HEK293T (cell line): ENCODE results near the gene ANAPC16.
A peak's percentile ranks its signal among the peaks of the same experiment; 100 is the strongest.

Experiments
- CTCF ChIA-PET: fragments of 350-600 bp; formaldehyde crosslinking; extraction: SDS; loops from one replicate; lab custom pipeline; 2021; ENCODE audit warnings: antibody characterized with exemption, inconsistent platforms; lab: Yijun Ruan, JAX
- POLR2A ChIA-PET: fragments of 350-600 bp; formaldehyde crosslinking; extraction: SDS; loops from one replicate; lab custom pipeline; 2020; ENCODE audit warnings: antibody characterized with exemption, inconsistent platforms; lab: Yijun Ruan, JAX
- DNase-seq: peaks from one replicate; pipeline ENCODE4 v3.0.0; 2012; ENCODE audit warnings: mixed read lengths; ENCODE audit errors: extremely low spot score
- ARNT ChIP-seq: fragments of 450-650 bp; IDR thresholded peaks from 2 replicates; pipeline ENCODE4 v1.6.1; 2017; ENCODE audit warnings: mild to moderate bottlenecking
- BHLHE40 ChIP-seq: fragments of 450-650 bp; IDR thresholded peaks from 2 replicates; pipeline ENCODE4 v1.6.1; 2016; ENCODE audit warnings: mild to moderate bottlenecking, moderate library complexity, borderline replicate concordance
- CTBP1 ChIP-seq: fragments of 450-650 bp; IDR thresholded peaks from 2 replicates; pipeline ENCODE4 v1.6.1; 2016; ENCODE audit warnings: borderline replicate concordance
- ELF4 ChIP-seq: fragments of 450-650 bp; IDR thresholded peaks from 2 replicates; pipeline ENCODE4 v1.6.1; 2017; ENCODE audit warnings: antibody characterized with exemption
- FOXA1 ChIP-seq: fragments of 450-650 bp; IDR thresholded peaks from 2 replicates; pipeline ENCODE4 v1.6.1; 2016; ENCODE audit warnings: mild to moderate bottlenecking
- FOXK2 ChIP-seq: fragments of 450-650 bp; IDR thresholded peaks from 2 replicates; pipeline ENCODE4 v1.6.1; 2016; ENCODE audit warnings: mild to moderate bottlenecking
- FOXM1 ChIP-seq: fragments of 450-650 bp; IDR thresholded peaks from 2 replicates; pipeline ENCODE4 v1.6.1; 2017; ENCODE audit warnings: mild to moderate bottlenecking, borderline replicate concordance
- HDGF ChIP-seq: fragments of 450-650 bp; IDR thresholded peaks from 2 replicates; pipeline ENCODE4 v1.6.1; 2017; ENCODE audit warnings: antibody characterized with exemption, borderline replicate concordance
- L3MBTL2 ChIP-seq: fragments of 450-650 bp; conservative IDR thresholded peaks from 2 replicates; pipeline ENCODE4 v1.6.1; 2016; ENCODE audit warnings: mild to moderate bottlenecking
- LEF1 ChIP-seq: fragments of 450-650 bp; IDR thresholded peaks from 2 replicates; pipeline ENCODE4 v1.6.1; 2017; ENCODE audit warnings: mild to moderate bottlenecking, borderline replicate concordance
- NFRKB ChIP-seq: fragments of 450-650 bp; IDR thresholded peaks from 2 replicates; pipeline ENCODE4 v1.6.1; 2016; ENCODE audit warnings: mild to moderate bottlenecking, moderate library complexity
- PKNOX1 ChIP-seq: fragments of 450-650 bp; IDR thresholded peaks from 2 replicates; pipeline ENCODE4 v1.6.1; 2016
- SP1 ChIP-seq: fragments of 450-650 bp; IDR thresholded peaks from 2 replicates; pipeline ENCODE4 v1.6.1; 2017
- SUZ12 ChIP-seq: fragments of 450-650 bp; IDR thresholded peaks from 2 replicates; pipeline ENCODE4 v1.6.1; 2016; ENCODE audit warnings: mild to moderate bottlenecking
- TARDBP ChIP-seq: fragments of 450-650 bp; IDR thresholded peaks from 2 replicates; pipeline ENCODE4 v1.6.1; 2016
- ZNF384 ChIP-seq: fragments of 450-650 bp; IDR thresholded peaks from 2 replicates; pipeline ENCODE4 v1.6.1; 2016

Gene ANAPC16

GRCh38 chr10:72173262-72173618 is 42.6 kb upstream of the ANAPC16 start:
- ChIA-PET CTCF (no interaction called here), POLR2A (interaction anchor here (1.2 to 2.3 kb wide), 3 partner anchors 42 to 125 kb away, joined by 3 to 17 read pairs (median 5); partner anchors contain the start of genes ANAPC16 and ASCC1)
- DNase-seq, result peak; percentile 11
- TF ChIP-seq NFRKB (no peak), ELF4 (no peak), FOXK2 (no peak), LEF1 (no peak), CTBP1 (no peak), FOXA1 (no peak), PKNOX1 (no peak), TARDBP (no peak)

DNA sequence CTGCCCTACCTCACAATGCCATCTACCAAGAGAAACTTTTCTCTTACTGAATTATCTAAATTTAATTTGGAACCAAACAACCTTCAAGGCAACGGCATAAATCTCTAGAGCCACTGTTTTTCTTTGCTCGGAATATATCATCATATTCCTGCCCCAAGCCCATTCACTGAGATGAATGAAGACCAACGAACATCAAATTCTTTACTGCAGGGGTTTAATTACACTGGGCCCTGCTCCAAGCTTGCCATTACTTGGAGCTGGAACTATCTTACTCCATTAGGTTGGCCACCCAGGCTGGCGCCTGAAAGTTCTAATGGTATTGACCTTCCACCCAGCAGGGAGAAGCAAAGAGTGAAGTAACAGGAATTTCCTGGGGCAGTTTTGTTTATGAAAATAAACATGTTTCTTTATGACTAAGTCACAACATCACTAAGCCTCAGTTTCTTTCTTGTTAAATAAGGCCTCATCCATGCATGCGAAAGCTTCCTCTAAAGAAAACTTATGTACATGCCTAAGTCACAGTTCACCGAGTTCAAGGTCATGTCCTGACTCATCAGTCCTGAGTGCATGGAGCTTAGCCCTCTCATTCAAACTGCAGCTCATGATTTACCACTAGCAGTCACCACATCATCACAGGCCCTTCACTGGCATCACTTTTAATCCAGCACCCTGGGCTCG is 42.1 kb upstream of the ANAPC16 start:
- ChIA-PET POLR2A (interaction anchor here (1.2 to 2.3 kb wide), 6 partner anchors 42 to 147 kb away, joined by 3 to 17 read pairs (median 6); partner anchors contain the start of genes ANAPC16, ASCC1 and DDIT4), CTCF (interaction anchor here (1.2 kb wide), 2 partner anchors 25 to 125 kb away, joined by 3 read pairs; no protein-coding TSS in a partner anchor)
- TF ChIP-seq PKNOX1 (peak; percentile 49), ARNT (no peak), CTBP1 (peak; percentile 24; the same call in 1 of the 2 replicates)
- DNase-seq, result peak; percentile 45

GRCh38 chr10:72174297-72174662 is 41.5 kb upstream of the ANAPC16 start:
- POLR2A ChIA-PET, result interaction anchor here (0.5 to 2.3 kb wide), 7 partner anchors 41 to 146 kb away, joined by 3 to 17 read pairs (median 5); partner anchors contain the start of genes ANAPC16, ASCC1 and DDIT4
- no peak for TF ChIP-seq SP1
- no peak for TF ChIP-seq NFRKB
- no peak for TF ChIP-seq ARNT
- TF ChIP-seq SUZ12, result no peak
- no peak for TF ChIP-seq FOXK2
- no peak for TF ChIP-seq PKNOX1
- no peak for TF ChIP-seq BHLHE40
- no peak for TF ChIP-seq ZNF384
- CTCF ChIA-PET, result interaction anchor here (1.2 kb wide), 2 partner anchors 26 to 126 kb away, joined by 3 read pairs; no protein-coding TSS in a partner anchor
- no peak for DNase-seq

GRCh38 chr10:72175149-72175548 is 40.7 kb upstream of the ANAPC16 start:
- DNase-seq, result no peak
- POLR2A ChIA-PET, result interaction anchor here (1.3 to 2.3 kb wide), 3 partner anchors 40 to 146 kb away, joined by 4 to 17 read pairs (median 7); partner anchors contain the start of genes ANAPC16, ASCC1 and DDIT4

GRCh38 chr10:72176701-72177100 is 39.1 kb upstream of the ANAPC16 start:
- CTCF ChIA-PET, result interaction anchor here (0.6 to 0.7 kb wide), 2 partner anchors 53 to 278 kb away, joined by 3 to 4 read pairs; no protein-coding TSS in a partner anchor
- TF ChIP-seq LEF1 (no peak), ZNF384 (no peak), FOXA1 (no peak), BHLHE40 (no peak), TARDBP (no peak), PKNOX1 (no peak), NFRKB (no peak), ELF4 (no peak), FOXK2 (no peak), FOXM1 (no peak), SUZ12 (no peak), ARNT (no peak), L3MBTL2 (no peak), HDGF (no peak), CTBP1 (no peak), SP1 (no peak)
- POLR2A ChIA-PET, result interaction anchor here (1.6 kb wide), 1 partner anchor 100 kb away, joined by 3 read pairs; no protein-coding TSS in a partner anchor
- DNase-seq, result no peak

More at GRCh38 chr10:72175149-72175548, 40.7 kb upstream of the ANAPC16 start:
- TF ChIP-seq L3MBTL2 (no peak), ARNT (no peak)
- CTCF ChIA-PET, result no interaction called here

DNA sequence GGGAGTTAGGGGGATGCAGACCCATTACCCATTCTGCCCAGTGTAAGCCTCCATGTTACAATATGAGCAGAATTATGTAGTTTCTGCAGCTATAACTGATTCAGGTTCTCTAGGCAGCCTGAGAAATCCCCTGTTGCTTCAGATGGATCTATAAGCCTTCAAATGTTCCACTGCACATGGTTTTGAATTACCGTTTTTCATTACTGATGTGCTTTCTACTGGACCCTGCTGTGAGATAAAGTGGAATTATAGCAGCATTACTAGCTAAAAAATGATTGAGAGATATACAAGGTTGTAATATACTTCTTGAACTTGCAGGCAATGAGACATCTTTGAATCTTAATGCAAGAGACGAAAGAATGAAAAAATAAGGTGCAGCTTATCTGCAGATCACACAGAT is 38.4 kb upstream of the ANAPC16 start:
- no peak for DNase-seq
- TF ChIP-seq PKNOX1, result peak; percentile 38
- no peak for TF ChIP-seq ZNF384
- 0 out of 2 replicates have a peak, but pooled peaks have one; percentile 37 for TF ChIP-seq CTBP1
- no peak for TF ChIP-seq TARDBP
- no peak for TF ChIP-seq NFRKB
- TF ChIP-seq L3MBTL2, result peak; percentile 46; the same call in 1 of the 2 replicates
- TF ChIP-seq SUZ12, result no peak
- TF ChIP-seq FOXK2, result no peak
- no peak for TF ChIP-seq FOXM1
- ChIA-PET CTCF (interaction anchor here (0.6 kb wide), 1 partner anchor 33 kb away, joined by 4 read pairs; no protein-coding TSS in a partner anchor), POLR2A (interaction anchor here (1.6 kb wide), 1 partner anchor 99 kb away, joined by 3 read pairs; no protein-coding TSS in a partner anchor)
